ENCODE results near the gene BRIX1.

GRCh38 chr5:34916518-34916917 is 1.0 kb downstream of the BRIX1 start:
- TF ChIP-seq, protein P1, sequence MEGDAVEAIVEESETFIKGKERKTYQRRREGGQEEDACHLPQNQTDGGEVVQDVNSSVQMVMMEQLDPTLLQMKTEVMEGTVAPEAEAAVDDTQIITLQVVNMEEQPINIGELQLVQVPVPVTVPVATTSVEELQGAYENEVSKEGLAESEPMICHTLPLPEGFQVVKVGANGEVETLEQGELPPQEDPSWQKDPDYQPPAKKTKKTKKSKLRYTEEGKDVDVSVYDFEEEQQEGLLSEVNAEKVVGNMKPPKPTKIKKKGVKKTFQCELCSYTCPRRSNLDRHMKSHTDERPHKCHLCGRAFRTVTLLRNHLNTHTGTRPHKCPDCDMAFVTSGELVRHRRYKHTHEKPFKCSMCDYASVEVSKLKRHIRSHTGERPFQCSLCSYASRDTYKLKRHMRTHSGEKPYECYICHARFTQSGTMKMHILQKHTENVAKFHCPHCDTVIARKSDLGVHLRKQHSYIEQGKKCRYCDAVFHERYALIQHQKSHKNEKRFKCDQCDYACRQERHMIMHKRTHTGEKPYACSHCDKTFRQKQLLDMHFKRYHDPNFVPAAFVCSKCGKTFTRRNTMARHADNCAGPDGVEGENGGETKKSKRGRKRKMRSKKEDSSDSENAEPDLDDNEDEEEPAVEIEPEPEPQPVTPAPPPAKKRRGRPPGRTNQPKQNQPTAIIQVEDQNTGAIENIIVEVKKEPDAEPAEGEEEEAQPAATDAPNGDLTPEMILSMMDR (IDR thresholded peaks at IDR 0.05), result no peak
- no peak for TF ChIP-seq ZFX (IDR thresholded peaks at IDR 0.05; ENCODE audit: borderline replicate concordance)

Measured in 22Rv1 (cell line).